H1 (cell line): ENCODE measurements around the gene CFL2. TPM values are rescaled to one million over a fixed set of nuclear protein-coding genes. Genes with fewer than 3 reads are reported as not detected.

Experiments
- CTCF ChIA-PET: fragments of 300-600 bp; sonication (Branson Sonifier 250); formaldehyde crosslinking; loops from one replicate; lab custom pipeline; 2021; ENCODE audit not compliant: partially characterized antibody; lab: Charles Lee
- POLR2A ChIA-PET: fragments of 300-600 bp; sonication (Branson Sonifier 250); formaldehyde crosslinking; loops from one replicate; lab custom pipeline; 2021; ENCODE audit warnings: inconsistent platforms; ENCODE audit not compliant: partially characterized antibody; lab: Charles Lee
- DNase-seq, 2 experiments: peaks; one replicate each; pipeline versions ENCODE4 v3.0.0 to v3.0.0-alpha.2; 2010 to 2022; ENCODE audit warnings: low spot score in 2 of 2, low read depth in 1 of 2, mixed read lengths in 1 of 2
- FAIRE-seq: peaks from 2 replicates; lab custom pipeline; 2011; peaks lifted over from hg19 to GRCh38; lab: Jason Lieb, UNC
- H2AFZ ChIP-seq: 2 replicates; pipeline ENCODE4 v1.8.1; 2012; ENCODE audit warnings: low read length, inconsistent platforms
- H2AK5ac ChIP-seq: 2 replicates; pipeline ENCODE4 v1.6.1; 2013; ENCODE audit warnings: low read depth, low read length
- H2BK120ac ChIP-seq: replicated peaks from 2 replicates; pipeline ENCODE3; 2013; ENCODE audit warnings: low read depth, low read length, inconsistent platforms
- H2BK12ac ChIP-seq: 2 replicates; pipeline ENCODE4 v1.6.1; 2013; ENCODE audit warnings: low read depth, low read length
- H2BK15ac ChIP-seq: 2 replicates; pipeline ENCODE4 v1.6.1; 2013; ENCODE audit warnings: low read length
- H2BK20ac ChIP-seq: 2 replicates; pipeline ENCODE4 v1.6.1; 2013; ENCODE audit warnings: low read length
- H2BK5ac ChIP-seq: 2 replicates; pipeline ENCODE4 v1.6.1; 2013; ENCODE audit warnings: low read depth, low read length
- H3K14ac ChIP-seq: 2 replicates; pipeline ENCODE4 v1.6.1; 2013; ENCODE audit warnings: inconsistent platforms; ENCODE audit not compliant: insufficient read length
- H3K18ac ChIP-seq: 2 replicates; pipeline ENCODE4 v1.6.1; 2013; ENCODE audit warnings: low read length; ENCODE audit errors: extremely low read depth
- H3K23ac ChIP-seq: 2 replicates; pipeline ENCODE4 v1.6.1; 2013; ENCODE audit warnings: inconsistent platforms; ENCODE audit not compliant: insufficient read length
- H3K23me2 ChIP-seq: 2 replicates; pipeline ENCODE4 v1.6.1; 2013; ENCODE audit warnings: low read depth, low read length
- H3K27ac ChIP-seq: 2 replicates; pipeline ENCODE4 v1.6.1; 2011; ENCODE audit warnings: low read depth, low read length, inconsistent platforms
- H3K27me3 ChIP-seq, 4 experiments: replicated peaks in 1 of 4; 1 replicate in 1 of 4; 2 replicates in 3 of 4; pipeline versions ENCODE4 v1.6.1 to v1.8.1; 2011 to 2013; ENCODE audit warnings: low read length in 3 of 4, mild to moderate bottlenecking in 3 of 4, inconsistent platforms in 2 of 4, mixed read lengths in 2 of 4, moderate library complexity in 1 of 4; ENCODE audit not compliant: control insufficient read depth in 3 of 4, insufficient read depth in 3 of 4; ENCODE audit errors: extremely low read depth in 1 of 4
- H3K36me3 ChIP-seq, 4 experiments: 2 replicates each; pipeline versions ENCODE4 v1.6.1 to v1.8.1; 2011 to 2013; ENCODE audit warnings: mild to moderate bottlenecking in 4 of 4, low read length in 3 of 4, moderate library complexity in 2 of 4, control low read depth in 1 of 4, inconsistent platforms in 1 of 4; ENCODE audit not compliant: insufficient read depth in 4 of 4, control insufficient read depth in 2 of 4
- H3K4ac ChIP-seq: replicated peaks from 2 replicates; pipeline ENCODE3; 2013; ENCODE audit warnings: low read length, low read depth, mixed read lengths, inconsistent platforms; ENCODE audit not compliant: insufficient read length
- H3K4me1 ChIP-seq, 4 experiments: replicated peaks in 1 of 4; 1 replicate in 1 of 4; 2 replicates in 3 of 4; pipeline versions ENCODE4 v1.6.1 to v1.8.1; 2011 to 2013; ENCODE audit warnings: low read length in 3 of 4, inconsistent platforms in 2 of 4, mixed read lengths in 1 of 4; ENCODE audit not compliant: insufficient read depth in 4 of 4, control insufficient read depth in 3 of 4
- H3K4me2 ChIP-seq, 2 experiments: 2 replicates each; pipeline versions ENCODE4 v1.6.1 to v1.8.1; 2011 to 2013; ENCODE audit warnings: low read depth in 2 of 2, low read length in 2 of 2, control low read depth in 1 of 2, inconsistent platforms in 1 of 2, mild to moderate bottlenecking in 1 of 2; ENCODE audit not compliant: insufficient read depth in 1 of 2
- H3K4me3 ChIP-seq, 4 experiments: fragments of 200-600, 300-600 bp in 1 of 4; sonication (generic), shearing (Covaris generic), sonication (Bioruptor Twin) in 1 of 4; 2 replicates each; pipeline versions ENCODE4 v1.5.1 to v1.8.1; 2011 to 2016; ENCODE audit warnings: low read length in 4 of 4, low read depth in 3 of 4, control low read depth in 2 of 4, inconsistent platforms in 2 of 4, mild to moderate bottlenecking in 2 of 4, mixed read lengths in 1 of 4, moderate library complexity in 1 of 4; ENCODE audit not compliant: insufficient read depth in 2 of 4; ENCODE audit errors: extremely low read depth in 1 of 4
- H3K56ac ChIP-seq: replicated peaks from 2 replicates; pipeline ENCODE3; 2013; ENCODE audit warnings: low read depth, mild to moderate bottlenecking, mixed read lengths, low read length, inconsistent platforms; ENCODE audit not compliant: insufficient read length
- H3K79me1 ChIP-seq: 2 replicates; pipeline ENCODE4 v1.6.1; 2013; ENCODE audit warnings: low read depth, low read length, control low read depth
- H3K79me2 ChIP-seq, 2 experiments: 2 replicates each; pipeline versions ENCODE4 v1.6.1 to v1.8.1; 2012 to 2013; ENCODE audit warnings: low read length in 2 of 2, mild to moderate bottlenecking in 2 of 2, inconsistent platforms in 1 of 2; ENCODE audit not compliant: insufficient read depth in 2 of 2, control insufficient read depth in 1 of 2
- H3K9ac ChIP-seq, 4 experiments: replicated peaks in 1 of 4; 1 replicate in 1 of 4; 2 replicates in 3 of 4; pipeline versions ENCODE4 v1.6.1 to v1.8.1; 2011 to 2013; ENCODE audit warnings: low read depth in 3 of 4, low read length in 3 of 4, control low read depth in 2 of 4, mild to moderate bottlenecking in 2 of 4, moderate library complexity in 2 of 4, inconsistent platforms in 1 of 4; ENCODE audit errors: extremely low read depth in 1 of 4
- H3K9me3 ChIP-seq, 2 experiments: 2 replicates each; pipeline versions ENCODE4 v1.6.1 to v1.8.1; 2012 to 2013; ENCODE audit warnings: mild to moderate bottlenecking in 2 of 2, moderate library complexity in 2 of 2, control low read depth in 1 of 2, inconsistent platforms in 1 of 2, low read depth in 1 of 2, low read length in 1 of 2, mixed read lengths in 1 of 2; ENCODE audit not compliant: insufficient read depth in 2 of 2
- H4K20me1 ChIP-seq, 2 experiments: replicated peaks in 1 of 2; 2 replicates each; pipeline versions ENCODE3 to v1.8.1; 2011 to 2013; ENCODE audit warnings: inconsistent platforms in 2 of 2, low read length in 2 of 2, mild to moderate bottlenecking in 1 of 2; ENCODE audit not compliant: insufficient read depth in 2 of 2, control insufficient read depth in 1 of 2
- H4K5ac ChIP-seq: 2 replicates; pipeline ENCODE4 v1.6.1; 2013; ENCODE audit warnings: low read length, low read depth, mixed read lengths, inconsistent platforms; ENCODE audit not compliant: insufficient read length
- H4K8ac ChIP-seq: 2 replicates; pipeline ENCODE4 v1.8.0; 2013; ENCODE audit warnings: mild to moderate bottlenecking, moderate library complexity, low read length, inconsistent platforms; ENCODE audit not compliant: insufficient read depth; ENCODE audit errors: extremely low read depth
- H4K91ac ChIP-seq: replicated peaks from 2 replicates; pipeline ENCODE3; 2013; ENCODE audit warnings: low read length, mixed read lengths, inconsistent platforms; ENCODE audit not compliant: insufficient read length
- BACH1 ChIP-seq: IDR thresholded peaks from 2 replicates; pipeline ENCODE4 v1.6.1; 2012; ENCODE audit warnings: low read length, improper control_type of control experiment
- BRCA1 ChIP-seq: IDR thresholded peaks from 2 replicates; pipeline ENCODE4 v1.6.1; 2012; ENCODE audit warnings: low read depth, low read length, improper control_type of control experiment
- EP300 ChIP-seq, 2 experiments: IDR thresholded peaks; 1 replicate in 1 of 2; 2 replicates in 1 of 2; pipeline ENCODE4 v1.6.1; 2011 to 2012; ENCODE audit warnings: low read depth in 2 of 2, low read length in 2 of 2, mild to moderate bottlenecking in 2 of 2, borderline replicate concordance in 1 of 2, inconsistent platforms in 1 of 2, moderate library complexity in 1 of 2
- RXRA ChIP-seq: IDR thresholded peaks from 2 replicates; pipeline ENCODE4 v1.6.1; 2011; ENCODE audit warnings: low read depth, mild to moderate bottlenecking, low read length, moderate library complexity; ENCODE audit not compliant: insufficient read depth
- TAF1 ChIP-seq: IDR thresholded peaks from 2 replicates; pipeline ENCODE4 v1.6.1; 2011; ENCODE audit warnings: mild to moderate bottlenecking, low read depth, low read length
- polyA plus RNA-seq, 7 experiments: library from polyadenylated mRNA; depleted of rRNA in 3 of 7; stranded (reverse) in 5 of 7; unstranded in 2 of 7; fragments of >200 nt in 5 of 7; fragments of 200-250 nt in 2 of 7; gene quantifications; 1 replicate in 5 of 7; 2 replicates in 1 of 7; 4 replicates in 1 of 7; pipeline versions ENCODE4 v1.2.1 to v1.2.3, GENCODE V29; 2011 to 2013; ENCODE audit warnings: missing spikeins in 2 of 7, mixed read lengths in 2 of 7
- total RNA-seq: library from RNA; stranded (reverse); fragmentation: NEBNext Ultra II Directional; extraction: Animal tissue kit (Norgen Biotek cat#: 25700); gene quantifications from 2 replicates; pipeline ENCODE4 v1.2.1, GENCODE V29; 2021

Gene CFL2
- total and polyA plus RNA-seq, 2 of the 8 experiments (the other 6 are each of a cell fraction or from before 2014, with no cell fraction given): 9.7 to 20.5 TPM

- no peak overlapping the region for H3K14ac ChIP-seq
- no peak overlapping the region for H2AK5ac ChIP-seq
- H4K91ac ChIP-seq: no peak overlapping the region
- no peaks in the 10 kb centered on the region for H3K27me3 ChIP-seq
- no peak overlapping the region for H3K4ac ChIP-seq
- no peaks in the 10 kb centered on the region for H3K23me2 ChIP-seq
- ChIA-PET POLR2A (no interaction called here), CTCF (no interaction called here)
- no peaks in the 10 kb centered on the region for H4K20me1 ChIP-seq
- no peak overlapping the region for H2BK15ac ChIP-seq
- H3K9ac ChIP-seq: no peak overlapping the region
- H3K4me2 ChIP-seq: no peak overlapping the region
- no peak overlapping the region for H4K8ac ChIP-seq
- no peak overlapping the region for H3K56ac ChIP-seq
- no peaks in the 10 kb centered on the region for H3K36me3 ChIP-seq
- H2BK20ac ChIP-seq: no peak overlapping the region
- no peak overlapping the region for H2BK120ac ChIP-seq
- H2AFZ ChIP-seq: no peak overlapping the region
- H2BK5ac ChIP-seq: no peak overlapping the region
- H3K27ac ChIP-seq: no peak overlapping the region
- DNase-seq (no peak), FAIRE-seq (no peak)
- H4K5ac ChIP-seq: no peak overlapping the region
- no peaks in the 10 kb centered on the region for H3K79me2 ChIP-seq
- H3K79me1 ChIP-seq: no peaks in the 10 kb centered on the region
- no peaks in the 10 kb centered on the region for H3K9me3 ChIP-seq
- H3K4me1 ChIP-seq: no peaks in the 10 kb centered on the region
- H2BK12ac ChIP-seq: no peak overlapping the region
- H3K18ac ChIP-seq: no peak overlapping the region
- H3K23ac ChIP-seq: no peak overlapping the region
- no peak overlapping the region for H3K4me3 ChIP-seq
- TF ChIP-seq RXRA: no peak
- TF ChIP-seq BRCA1: no peak
- no peak for TF ChIP-seq TAF1
- no peak for TF ChIP-seq BACH1
- no peak for TF ChIP-seq EP300 (IDR thresholded peaks at IDR 0.05; ENCODE audit: borderline replicate concordance in 1 of 2, low read depth in 2 of 2, low read length in 2 of 2)
Observed at GRCh38 chr14:34660796-34661195, 53.6 kb downstream of the CFL2 start.
